Anterior cingulate cortex (tissue), 58 donors: ENCODE results near the gene TSPAN11.

Experiments
- DNase-seq, 58 donors: peaks; one replicate each; lab custom pipeline; 2025; lab: John Stamatoyannopoulos, UW

The TSPAN11 gene

DNA sequence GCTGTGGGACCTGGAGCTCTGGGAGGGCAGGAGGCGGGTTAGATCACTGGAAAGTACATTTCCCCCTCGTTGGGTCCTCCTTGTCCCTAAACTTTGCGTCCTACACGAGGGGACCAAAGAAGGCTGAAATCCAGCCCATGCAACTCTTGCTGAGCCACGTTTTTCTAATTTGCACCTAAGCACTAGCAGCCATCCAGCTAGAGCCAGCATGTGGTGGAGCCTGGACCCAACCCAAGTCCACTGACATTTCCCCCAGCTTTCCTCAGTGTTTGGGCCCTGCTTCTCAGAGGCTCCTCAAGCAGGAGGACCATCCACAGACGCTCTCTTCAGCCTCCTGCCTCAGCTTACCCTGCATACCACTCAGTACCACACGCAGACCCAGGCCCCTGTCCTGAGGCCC, 49.7 kb downstream of the TSPAN11 start:
- DNase-seq = no peak

DNA sequence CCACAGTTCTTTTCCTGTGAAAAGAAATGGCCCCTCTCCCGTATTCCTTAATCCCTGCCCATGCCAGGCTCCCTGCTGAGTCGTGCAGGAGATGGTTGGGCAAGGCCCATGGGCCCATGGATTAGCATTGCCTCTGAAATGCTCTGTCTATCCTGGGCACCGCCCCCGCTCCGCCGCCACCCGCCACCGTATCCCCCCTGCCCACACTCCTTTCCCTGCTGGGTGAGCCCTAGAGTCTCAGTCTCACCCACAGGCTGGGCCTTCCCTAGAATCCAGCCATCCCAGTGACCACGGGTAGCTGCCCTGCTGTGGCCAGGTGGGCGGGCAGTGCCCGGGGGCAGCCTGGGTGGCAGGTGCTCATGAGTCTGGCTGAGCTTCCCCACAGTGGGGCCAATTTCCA, 50.6 kb downstream of the TSPAN11 start:
- peak in 11 of 58 donors; percentile 7 to 49 (median 24) for DNase-seq

DNA sequence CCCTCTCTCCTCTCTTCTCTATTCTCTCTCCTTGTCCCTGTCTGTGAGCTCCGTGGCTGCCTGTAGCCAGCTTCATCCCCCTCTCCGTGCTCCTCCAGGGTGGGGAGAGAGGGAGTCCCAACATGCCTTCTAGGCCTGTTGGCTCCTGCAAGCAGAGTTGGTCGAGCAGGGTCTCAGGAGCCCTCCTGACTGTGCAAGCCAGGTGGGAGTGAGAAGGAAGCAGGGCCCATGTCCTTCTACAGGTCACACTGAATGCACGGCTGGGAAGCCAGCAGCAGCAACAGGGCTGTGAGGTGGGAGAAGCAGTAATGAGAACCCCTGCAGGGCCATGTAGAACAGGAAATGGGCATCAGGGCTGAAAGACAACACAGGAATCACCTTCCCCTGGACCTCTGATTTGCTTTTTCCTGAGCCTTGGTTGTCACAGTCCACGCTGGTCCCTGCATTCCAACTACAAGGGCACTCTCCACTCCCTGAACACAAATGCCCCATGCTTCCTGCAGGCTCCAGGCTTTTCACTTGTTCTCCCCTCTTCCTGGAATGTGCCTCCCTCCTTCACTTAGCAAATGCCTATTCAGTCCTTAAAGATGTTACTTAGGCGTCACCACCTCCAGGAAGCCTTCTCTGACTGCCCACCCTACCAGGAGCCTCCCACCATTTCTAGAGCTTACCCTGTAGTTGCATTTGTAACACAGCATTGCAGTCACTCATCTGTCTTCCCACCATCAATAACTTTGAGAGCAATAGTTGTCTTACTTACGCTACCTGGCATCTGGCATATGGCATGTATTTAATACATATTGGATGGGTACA, 51.2 kb downstream of the TSPAN11 start:
- DNase-seq = no peak

GRCh38 chr12:30978639-30979038, 52.1 kb downstream of the TSPAN11 start:
- no peak for DNase-seq

DNA sequence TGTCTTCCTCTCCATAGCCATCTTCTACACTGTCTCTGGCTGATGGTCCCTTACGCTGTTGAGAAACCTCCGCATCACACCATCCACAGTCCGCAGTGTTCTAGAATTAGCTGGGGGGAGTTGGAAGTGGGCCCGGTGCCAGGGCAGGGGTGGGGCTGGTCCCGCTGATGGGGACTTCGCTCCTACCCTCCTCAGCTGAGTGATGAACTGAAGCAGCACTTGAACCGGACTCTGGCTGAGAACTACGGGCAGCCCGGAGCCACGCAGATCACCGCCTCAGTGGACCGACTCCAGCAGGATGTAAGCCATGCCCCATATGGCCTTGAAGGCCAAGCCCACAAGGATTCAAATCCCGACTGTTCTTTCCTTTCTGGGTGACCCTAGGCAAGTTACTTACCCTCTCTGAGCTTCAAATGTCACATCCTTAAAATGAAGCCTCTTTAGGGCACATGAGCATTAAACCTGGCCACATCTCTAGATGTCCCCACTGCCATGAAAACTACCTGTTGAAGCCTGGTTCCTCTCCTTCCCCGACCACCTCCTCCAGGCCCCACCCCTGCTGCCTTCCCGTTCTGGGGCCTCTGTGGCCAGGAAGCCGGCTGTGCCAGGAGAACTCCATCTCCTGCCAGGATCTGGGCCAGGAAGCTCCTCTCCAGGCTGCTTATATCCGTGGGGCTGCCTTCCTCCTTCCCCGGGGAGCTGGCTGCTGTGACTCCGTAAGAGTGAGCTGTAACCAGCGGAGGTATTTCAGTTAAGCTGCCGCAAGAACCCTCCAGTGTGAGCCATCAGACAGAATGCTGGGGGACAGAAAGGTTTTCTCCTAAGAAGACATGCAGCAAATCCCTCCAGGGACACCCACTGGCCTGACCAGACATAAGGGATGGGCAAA, 53.1 kb downstream of the TSPAN11 start:
- DNase-seq = peak in 19 of 58 donors; percentile 13 to 62 (median 31)

DNA sequence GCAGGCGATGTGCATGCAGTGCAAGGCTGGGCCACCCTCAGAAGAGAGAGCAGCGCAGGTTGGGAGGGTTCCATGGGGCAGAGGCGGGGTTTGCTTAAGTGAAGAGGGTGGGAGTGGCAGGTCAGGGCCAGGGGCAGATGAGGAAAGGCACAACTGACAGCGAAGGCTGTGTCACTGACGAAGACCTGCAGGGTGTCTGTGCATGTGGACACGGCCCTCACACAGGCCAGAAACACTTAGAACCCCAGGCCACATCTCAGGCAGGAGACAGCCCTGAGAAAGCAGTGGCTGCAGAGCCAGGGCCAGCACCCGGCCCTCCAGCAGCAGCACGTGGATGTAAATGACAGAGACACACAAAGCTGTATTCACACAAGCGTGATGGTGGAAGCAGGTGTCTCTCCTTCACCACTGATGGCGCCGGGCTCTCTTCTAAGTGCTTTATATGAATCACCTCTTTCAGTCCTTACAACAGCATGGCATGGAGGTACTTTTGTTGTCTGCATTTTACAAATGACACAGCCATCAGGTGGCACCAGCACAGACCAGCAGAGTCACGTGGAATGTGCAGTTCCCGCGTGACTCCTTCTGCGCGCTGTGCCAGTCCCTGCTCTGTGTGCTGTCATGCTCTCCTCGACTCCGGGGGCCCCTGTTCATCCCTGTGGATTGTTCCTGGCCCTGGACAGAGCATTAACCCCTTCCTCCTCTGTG, 54.6 kb downstream of the TSPAN11 start:
- DNase-seq = peak in 19 of 58 donors; percentile 9 to 77 (median 39)

DNA sequence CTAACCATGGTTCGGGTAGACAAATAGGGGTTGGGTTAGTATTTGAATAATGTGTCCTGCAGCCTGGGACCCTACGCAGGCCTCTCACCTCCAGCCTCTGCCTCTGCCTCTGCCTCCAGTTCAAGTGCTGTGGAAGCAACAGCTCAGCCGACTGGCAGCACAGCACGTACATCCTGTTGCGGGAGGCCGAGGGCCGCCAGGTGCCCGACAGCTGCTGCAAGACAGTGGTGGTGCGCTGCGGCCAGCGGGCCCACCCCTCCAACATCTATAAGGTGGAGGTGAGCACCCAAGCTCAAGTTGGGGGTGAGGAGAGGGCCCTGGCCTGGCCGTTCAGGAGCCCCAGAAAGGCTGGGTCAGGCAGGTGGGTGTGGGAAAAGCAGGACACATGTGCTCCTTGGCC, 55.9 kb downstream of the TSPAN11 start:
- no peak for DNase-seq

- peak in 51 of 58 donors; percentile 16 to 80 (median 51) for DNase-seq
Observed at GRCh38 chr12:30985814-30986452, 59.4 kb downstream of the TSPAN11 start.

- DNase-seq = no peak
Observed at GRCh38 chr12:30988086-30988485, 61.5 kb downstream of the TSPAN11 start.

- no peak for DNase-seq
Observed at GRCh38 chr12:30988646-30989286, 62.2 kb downstream of the TSPAN11 start.

- DNase-seq = peak in 1 of 58 donors; percentile 8
Observed at GRCh38 chr12:30989754-30990153, 63.2 kb downstream of the TSPAN11 start.

DNA sequence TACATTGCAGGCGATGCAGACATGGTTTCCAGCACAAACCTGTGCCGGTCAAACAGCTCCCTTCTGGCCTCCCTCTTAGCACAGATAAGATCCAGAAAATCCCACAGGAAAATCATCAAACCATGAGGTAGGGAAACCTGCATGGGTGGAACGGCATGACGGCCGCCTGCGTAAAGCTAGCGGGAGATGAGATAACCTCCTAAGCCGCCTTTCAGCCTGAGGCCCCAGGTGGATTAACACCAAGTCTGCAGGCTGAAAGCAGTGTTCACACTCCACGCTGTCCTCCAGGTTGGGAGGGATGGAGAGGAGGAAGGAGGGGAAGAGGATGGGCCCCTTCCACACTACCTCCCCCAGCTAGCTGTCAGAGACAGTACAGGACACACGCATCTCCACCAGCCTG, 63.8 kb downstream of the TSPAN11 start:
- DNase-seq = no peak

DNA sequence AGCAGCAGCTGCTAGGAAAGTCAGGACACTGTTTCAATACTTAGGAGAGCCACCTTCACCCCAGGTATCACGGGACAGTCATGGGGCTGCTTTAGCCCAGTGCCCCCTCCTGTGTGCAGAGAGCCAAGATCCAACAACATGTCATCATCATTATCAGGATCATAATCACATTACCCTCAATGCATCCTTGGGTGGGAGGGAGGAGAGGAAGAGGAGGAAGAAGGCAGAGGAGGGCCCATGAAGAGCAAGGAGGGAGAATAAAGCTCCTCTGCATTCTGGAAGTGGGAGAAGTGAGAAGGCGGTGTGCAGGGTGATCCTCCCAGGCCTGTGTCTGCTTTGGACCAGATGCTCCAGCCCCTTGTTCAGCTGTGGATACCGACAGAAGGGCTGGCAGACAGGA, 64.2 kb downstream of the TSPAN11 start:
- no peak for DNase-seq

GRCh38 chr12:30991466-30991865, 64.9 kb downstream of the TSPAN11 start:
- no peak for DNase-seq

DNA sequence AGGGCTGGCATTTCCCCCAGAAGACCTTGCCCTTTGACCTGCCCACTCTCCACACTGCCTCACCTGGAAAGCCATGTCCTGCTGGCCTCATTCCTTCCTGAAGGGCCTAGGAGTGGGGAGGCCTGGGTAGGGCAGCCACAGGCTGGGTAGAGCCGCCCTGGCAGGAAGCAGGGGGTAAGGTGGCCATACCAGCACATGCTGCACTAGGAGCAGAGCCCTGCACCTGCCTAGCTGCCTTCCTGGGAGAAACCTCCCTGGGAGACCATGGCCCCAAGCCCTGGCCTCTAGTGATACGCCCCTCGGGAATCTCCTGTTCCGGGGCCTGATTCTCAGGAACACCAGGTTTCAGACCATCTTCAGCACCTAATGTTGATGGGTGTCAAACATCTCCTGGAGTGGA, 65.8 kb downstream of the TSPAN11 start:
- no peak for DNase-seq

DNA sequence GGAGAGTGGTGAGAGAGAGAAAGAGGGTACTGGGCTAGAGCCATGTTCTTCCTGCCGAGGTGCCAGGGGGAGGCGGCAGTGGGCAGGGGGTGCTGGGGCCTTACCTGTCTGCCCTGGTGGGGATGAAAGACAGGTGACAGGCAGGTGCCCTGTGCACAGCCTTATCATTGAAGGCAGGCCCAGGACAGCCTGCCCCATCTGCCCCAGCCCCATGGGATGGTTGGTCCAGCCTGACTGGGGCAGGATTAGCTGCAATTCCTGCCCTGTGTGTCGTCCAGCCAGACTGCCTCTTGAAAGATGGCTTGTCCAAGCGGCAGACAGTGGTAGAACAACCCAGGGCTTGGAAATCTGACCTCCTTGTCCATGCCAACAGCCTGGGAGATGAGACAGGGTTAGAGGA, 67.2 kb downstream of the TSPAN11 start:
- DNase-seq = no peak

DNA sequence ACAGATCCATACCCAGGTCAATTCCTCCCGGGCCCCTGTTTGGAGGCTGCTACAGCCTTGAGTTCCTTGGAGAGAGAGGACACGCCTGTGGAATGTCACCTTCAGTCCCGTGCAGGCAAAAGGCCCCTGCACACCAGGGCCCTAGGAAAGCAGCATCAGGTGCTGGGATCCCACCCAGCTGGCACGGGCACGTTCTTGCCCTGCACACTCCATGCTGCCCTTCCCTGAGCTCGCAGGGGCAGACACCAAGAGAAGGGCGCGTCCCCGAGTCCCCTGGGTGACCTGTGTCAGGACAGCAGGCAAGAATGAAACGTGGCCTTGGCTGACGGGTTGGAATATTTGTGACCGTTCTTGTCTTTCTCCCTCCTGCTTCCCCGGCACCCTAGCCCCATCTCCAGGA, 67.7 kb downstream of the TSPAN11 start:
- no peak for DNase-seq

DNA sequence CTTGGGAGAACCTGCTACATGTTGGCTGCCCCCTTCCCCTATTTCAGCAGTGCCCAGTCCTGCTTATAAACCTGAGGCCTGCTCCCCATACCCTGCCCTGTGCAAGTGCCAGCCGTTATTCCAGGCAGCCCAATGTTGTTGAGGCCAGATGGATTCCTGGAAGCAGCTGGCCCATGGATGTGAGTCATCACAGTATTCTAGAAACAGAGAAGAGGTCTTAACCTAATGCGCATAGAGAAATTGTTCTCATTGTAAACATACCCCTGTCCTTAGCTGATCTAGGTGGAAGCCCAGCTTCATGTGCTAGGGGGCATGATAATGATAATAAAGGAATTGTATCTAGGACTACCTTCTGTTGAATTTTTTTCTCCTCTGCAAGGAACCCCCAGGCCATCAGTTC, 69.7 kb downstream of the TSPAN11 start:
- DNase-seq = no peak

DNA sequence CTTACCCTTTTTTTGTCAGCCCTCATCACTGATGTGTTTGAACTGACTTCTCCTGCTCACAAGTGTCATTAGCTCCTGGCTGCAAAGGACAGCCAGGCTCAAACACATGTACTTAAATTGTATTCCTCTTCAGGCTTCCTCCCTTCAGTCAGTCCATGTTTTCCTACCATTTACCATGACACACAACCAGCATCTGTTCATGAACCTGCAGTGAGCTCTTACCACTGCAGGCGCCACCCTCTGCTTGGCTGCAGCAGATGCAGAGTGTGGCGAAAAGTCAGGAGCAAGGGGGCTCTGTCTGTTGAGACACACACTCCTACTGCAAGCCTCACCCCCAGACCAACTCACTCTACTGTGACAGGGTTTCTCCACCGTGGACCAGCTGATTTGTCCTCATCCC, 70.2 kb downstream of the TSPAN11 start:
- no peak for DNase-seq
